Calu3 (cell line): ENCODE data around the gene DHX16. TPM values are rescaled to one million over a fixed set of nuclear protein-coding genes. Genes with fewer than 3 reads are reported as not detected.

ENCODE experiments used
- BruUV-seq: library from RNA; stranded (reverse); fragments of 400-500 nt; replicated peaks from 2 replicates; lab custom pipeline; 2021; lab: Mats Ljungman, UMichigan
- CTCF ChIA-PET: fragments of 300-600 bp; sonication (Branson Sonifier 250); formaldehyde crosslinking; loops from one replicate; lab custom pipeline; 2022; ENCODE audit warnings: antibody characterized with exemption; lab: Charles Lee
- DNase-seq: peaks from one replicate; pipeline ENCODE4 v3.0.0; 2022
- H3K27ac Mint-ChIP-seq: one replicate; pipeline ENCODE4 v1.8.0; 2022; ENCODE audit warnings: mixed read lengths; ENCODE audit not compliant: unreplicated experiment
- H3K27me3 Mint-ChIP-seq: one replicate; pipeline ENCODE4 v1.8.0; 2022; ENCODE audit warnings: mixed read lengths; ENCODE audit not compliant: unreplicated experiment
- H3K36me3 Mint-ChIP-seq: one replicate; pipeline ENCODE4 v1.8.0; 2022; ENCODE audit warnings: mild to moderate bottlenecking, moderate library complexity, mixed read lengths; ENCODE audit not compliant: insufficient read depth, unreplicated experiment
- H3K4me1 Mint-ChIP-seq: one replicate; pipeline ENCODE4 v1.8.0; 2022; ENCODE audit warnings: mild to moderate bottlenecking, low read depth, mixed read lengths; ENCODE audit not compliant: unreplicated experiment
- H3K4me3 Mint-ChIP-seq: one replicate; pipeline ENCODE4 v1.8.0; 2022; ENCODE audit warnings: mild to moderate bottlenecking, low read depth, moderate library complexity, mixed read lengths; ENCODE audit not compliant: unreplicated experiment
- H3K9me3 Mint-ChIP-seq: one replicate; pipeline ENCODE4 v1.8.0; 2022; ENCODE audit warnings: low read depth, mixed read lengths; ENCODE audit not compliant: unreplicated experiment
- intact Hi-C: fragments of 100-400 bp; cut with micrococcal nuclease; formaldehyde crosslinking; loops from one replicate; pipeline ENCODE4 v1.10.0; 2022; ENCODE audit not compliant: unreplicated experiment
- total RNA-seq: library from RNA; stranded (reverse); gene quantifications from 2 replicates; pipeline ENCODE4 v1.2.3, GENCODE V29; 2022
- TF ChIP-seq, protein P1 (sequence below): fragments of 200-600 bp; IDR thresholded peaks from one replicate; pipeline ENCODE4 v1.8.0; 2022; ENCODE audit warnings: antibody characterized with exemption; ENCODE audit not compliant: unreplicated experiment

DHX16 gene
- total RNA-seq, 1 experiment from 2014 or later: 55.6 TPM

- peak; percentile 71 for DNase-seq
- Mint-ChIP-seq H3K4me3 (peak overlapping the region; percentile 41), H3K9me3 (no peaks in the 10 kb centered on the region), H3K4me1 (peaks cover 74% of the 10 kb centered on the region), H3K36me3 (peaks cover 73% of the 10 kb centered on the region), H3K27ac (peak overlapping the region; percentile 42), H3K27me3 (no peaks in the 10 kb centered on the region)
- CTCF ChIA-PET: interaction anchor here (0.6 to 1.5 kb wide), 7 partner anchors 8 to 70 kb away, joined by 3 to 11 read pairs (median 4); partner anchors contain the start of genes MDC1 and NRM
- BruUV-seq: TSS peak; percentile 68
- intact Hi-C loops: no loop called here
- TF ChIP-seq, protein P1, sequence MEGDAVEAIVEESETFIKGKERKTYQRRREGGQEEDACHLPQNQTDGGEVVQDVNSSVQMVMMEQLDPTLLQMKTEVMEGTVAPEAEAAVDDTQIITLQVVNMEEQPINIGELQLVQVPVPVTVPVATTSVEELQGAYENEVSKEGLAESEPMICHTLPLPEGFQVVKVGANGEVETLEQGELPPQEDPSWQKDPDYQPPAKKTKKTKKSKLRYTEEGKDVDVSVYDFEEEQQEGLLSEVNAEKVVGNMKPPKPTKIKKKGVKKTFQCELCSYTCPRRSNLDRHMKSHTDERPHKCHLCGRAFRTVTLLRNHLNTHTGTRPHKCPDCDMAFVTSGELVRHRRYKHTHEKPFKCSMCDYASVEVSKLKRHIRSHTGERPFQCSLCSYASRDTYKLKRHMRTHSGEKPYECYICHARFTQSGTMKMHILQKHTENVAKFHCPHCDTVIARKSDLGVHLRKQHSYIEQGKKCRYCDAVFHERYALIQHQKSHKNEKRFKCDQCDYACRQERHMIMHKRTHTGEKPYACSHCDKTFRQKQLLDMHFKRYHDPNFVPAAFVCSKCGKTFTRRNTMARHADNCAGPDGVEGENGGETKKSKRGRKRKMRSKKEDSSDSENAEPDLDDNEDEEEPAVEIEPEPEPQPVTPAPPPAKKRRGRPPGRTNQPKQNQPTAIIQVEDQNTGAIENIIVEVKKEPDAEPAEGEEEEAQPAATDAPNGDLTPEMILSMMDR: no peak
These were observed 9.6 kb upstream of the DHX16 start for GRCh38 chr6:30682143-30683117.

- DNase-seq: no peak
- H3K27ac Mint-ChIP-seq: peak overlapping the region; percentile 73
- TF ChIP-seq, protein P1: no peak
- CTCF ChIA-PET: interaction anchor here (0.6 to 1.5 kb wide), 6 partner anchors 9 to 71 kb away, joined by 3 to 11 read pairs (median 4); partner anchors contain the start of genes MDC1 and NRM
- peak overlapping the region; percentile 41 for H3K4me3 Mint-ChIP-seq
- H3K27me3 Mint-ChIP-seq: no peaks in the 10 kb centered on the region
- peaks cover 74% of the 10 kb centered on the region for H3K4me1 Mint-ChIP-seq
- BruUV-seq: no TSS peak
- H3K36me3 Mint-ChIP-seq: peaks cover 73% of the 10 kb centered on the region
- no peaks in the 10 kb centered on the region for H3K9me3 Mint-ChIP-seq
- intact Hi-C loops: no loop called here
These were observed 8.9 kb upstream of the DHX16 start for GRCh38 chr6:30681766-30682142.

- TF ChIP-seq, protein P1: no peak
- no peak overlapping the region for H3K27ac Mint-ChIP-seq
- intact Hi-C loops: loop anchor here (1.0 to 10.0 kb wide), 2 partner anchors 42 to 205 kb away; partner anchors contain the start of gene DDR1
- H3K9me3 Mint-ChIP-seq: no peaks in the 10 kb centered on the region
- no peak for DNase-seq
- BruUV-seq: no TSS peak
- peak overlapping the region; percentile 40 for H3K4me3 Mint-ChIP-seq
- H3K27me3 Mint-ChIP-seq: no peaks in the 10 kb centered on the region
- peaks cover 58% of the 10 kb centered on the region for H3K4me1 Mint-ChIP-seq
- CTCF ChIA-PET: interaction anchor here (0.8 to 2.6 kb wide), 8 partner anchors 8 to 407 kb away, joined by 3 to 72 read pairs (median 6); partner anchors contain the start of gene TUBB
- H3K36me3 Mint-ChIP-seq: peaks cover 64% of the 10 kb centered on the region
These were observed 7.1 kb upstream of the DHX16 start for GRCh38 chr6:30679765-30680535.
